Thyroid gland (tissue), 4 donors: ENCODE results near the gene CCDC86.

ENCODE experiments used
- CTCF ChIP-seq, 6 experiments: fragments of 200-600 bp in 3 of 6; fragments of 450-650 bp in 3 of 6; sonication (generic) in 3 of 6; IDR thresholded peaks; one replicate each; pipeline ENCODE4 v1.5.1; 2016 to 2019; ENCODE audit warnings: antibody characterized with exemption in 6 of 6, mild to moderate bottlenecking in 2 of 6, inconsistent platforms in 1 of 6, moderate library complexity in 1 of 6
- POLR2A ChIP-seq, 2 donors: fragments of 450-650 bp; IDR thresholded peaks; one replicate each; pipeline ENCODE4 v1.6.1; 2017; ENCODE audit warnings: antibody characterized with exemption in 2 of 2, mild to moderate bottlenecking in 2 of 2, moderate library complexity in 1 of 2

DNA sequence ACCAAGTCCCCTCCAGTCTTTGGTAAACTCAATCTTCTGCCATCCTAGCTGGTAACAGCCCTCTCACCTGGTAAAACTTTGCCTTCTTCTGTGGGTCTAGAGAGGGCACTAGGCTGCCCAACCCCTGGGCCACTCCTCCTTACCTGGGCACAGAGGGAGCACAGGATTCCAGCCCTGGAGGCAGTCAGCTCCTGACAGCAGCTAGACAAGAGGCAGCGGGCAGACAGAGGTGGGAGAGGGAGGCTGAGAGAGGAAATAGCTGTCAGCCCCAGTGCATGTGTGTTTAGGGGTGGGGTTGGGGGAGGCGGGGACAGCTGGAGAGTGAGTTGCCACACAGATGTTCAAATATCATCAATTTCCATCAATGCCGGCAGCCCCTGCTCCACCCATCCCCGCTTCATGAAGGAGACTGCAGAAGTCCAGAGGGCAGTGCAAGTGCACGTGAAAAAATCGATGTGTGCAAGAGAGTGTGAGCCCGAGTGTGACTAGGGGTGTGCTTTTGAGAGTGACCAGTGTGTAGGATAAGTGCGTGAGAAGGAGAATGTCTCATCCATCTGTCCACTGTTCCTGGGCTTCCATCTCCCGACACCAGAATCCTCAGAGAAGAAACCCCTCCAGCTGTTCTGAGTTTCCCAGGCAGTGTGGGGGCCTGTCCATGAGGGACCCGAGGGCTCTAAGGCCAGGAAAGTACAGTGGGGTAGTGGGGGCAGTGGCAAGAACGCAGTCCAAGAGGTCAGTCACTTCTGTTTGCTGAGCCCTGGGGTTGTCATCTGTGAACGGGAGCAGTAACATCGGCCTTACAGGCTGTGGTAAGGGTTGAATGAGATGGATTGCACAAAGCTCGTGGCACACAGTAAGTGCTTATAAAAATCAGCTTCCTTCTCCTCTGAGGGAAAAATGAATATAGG lies 14.1 kb downstream of the CCDC86 start, which contains the start of gene PTGDR2:
- no peak for TF ChIP-seq CTCF (IDR thresholded peaks at IDR 0.05)
- TF ChIP-seq POLR2A (IDR thresholded peaks at IDR 0.05) = no peak
